Amygdala (tissue), 56 donors: ENCODE measurements around the gene WFDC2.
"Not testable (repeated sequence)": the region's sequence is repeated elsewhere in the genome, so short reads cannot be mapped to it uniquely, and the experiment has no call there.

Experiments
- DNase-seq, 56 donors: peaks; one replicate each; lab custom pipeline; 2025; lab: John Stamatoyannopoulos, UW

The WFDC2 gene

GRCh38 chr20:45450097-45450818 is 19.3 kb upstream of the WFDC2 start:
- DNase-seq, result peak in 1 of 56 donors; percentile 18

- no peak for DNase-seq
These were observed 17.3 kb upstream of the WFDC2 start for GRCh38 chr20:45452238-45452637.

GRCh38 chr20:45452772-45453691 is 16.5 kb upstream of the WFDC2 start:
- peak in 1 of 56 donors; percentile 12 for DNase-seq

GRCh38 chr20:45456632-45457031 is 12.9 kb upstream of the WFDC2 start:
- no peak for DNase-seq

DNA sequence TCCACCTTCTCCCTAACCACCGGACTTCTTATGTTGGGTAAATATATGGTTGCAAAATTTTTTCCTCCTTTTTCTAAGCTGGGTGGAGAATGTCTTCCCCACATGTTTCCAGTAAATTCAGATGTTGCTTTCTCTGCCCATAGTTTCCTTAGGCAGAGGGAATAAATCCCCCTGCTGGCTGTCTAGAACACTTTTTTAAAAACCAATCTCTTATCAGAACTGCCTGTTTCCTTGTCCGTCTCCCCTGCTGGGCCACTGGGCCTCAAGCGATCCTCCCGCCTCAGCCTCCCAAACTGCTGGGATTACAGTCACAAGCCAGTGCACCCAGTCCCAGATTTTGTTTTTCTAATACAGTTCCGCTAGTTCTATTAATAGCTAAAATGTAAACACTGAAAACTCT is 9.9 kb upstream of the WFDC2 start:
- no peak for DNase-seq

- no peak for DNase-seq
These were observed 8.3 kb upstream of the WFDC2 start for GRCh38 chr20:45461225-45461624.

- DNase-seq, result no peak
These were observed 6.6 kb upstream of the WFDC2 start for GRCh38 chr20:45462711-45463509.

DNA sequence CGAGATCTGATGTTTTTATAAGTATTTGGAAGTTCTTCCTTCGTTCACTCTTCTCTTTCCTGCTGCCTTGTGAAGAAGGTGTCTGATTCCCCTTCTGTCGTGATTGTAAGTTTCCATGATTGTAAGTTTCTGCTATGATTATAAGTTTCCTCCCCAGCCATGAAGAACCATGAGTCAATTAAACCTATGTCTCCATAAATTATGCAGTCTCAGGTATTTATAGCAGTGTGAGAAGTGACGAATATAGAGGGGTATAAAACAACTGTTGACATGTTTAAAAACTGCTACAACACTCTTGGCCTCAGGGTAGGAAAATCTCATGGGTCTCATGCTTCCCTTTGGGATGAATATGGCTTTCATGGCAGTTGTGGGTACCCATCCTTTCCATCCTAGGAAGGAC is 5.8 kb upstream of the WFDC2 start:
- no peak for DNase-seq

DNA sequence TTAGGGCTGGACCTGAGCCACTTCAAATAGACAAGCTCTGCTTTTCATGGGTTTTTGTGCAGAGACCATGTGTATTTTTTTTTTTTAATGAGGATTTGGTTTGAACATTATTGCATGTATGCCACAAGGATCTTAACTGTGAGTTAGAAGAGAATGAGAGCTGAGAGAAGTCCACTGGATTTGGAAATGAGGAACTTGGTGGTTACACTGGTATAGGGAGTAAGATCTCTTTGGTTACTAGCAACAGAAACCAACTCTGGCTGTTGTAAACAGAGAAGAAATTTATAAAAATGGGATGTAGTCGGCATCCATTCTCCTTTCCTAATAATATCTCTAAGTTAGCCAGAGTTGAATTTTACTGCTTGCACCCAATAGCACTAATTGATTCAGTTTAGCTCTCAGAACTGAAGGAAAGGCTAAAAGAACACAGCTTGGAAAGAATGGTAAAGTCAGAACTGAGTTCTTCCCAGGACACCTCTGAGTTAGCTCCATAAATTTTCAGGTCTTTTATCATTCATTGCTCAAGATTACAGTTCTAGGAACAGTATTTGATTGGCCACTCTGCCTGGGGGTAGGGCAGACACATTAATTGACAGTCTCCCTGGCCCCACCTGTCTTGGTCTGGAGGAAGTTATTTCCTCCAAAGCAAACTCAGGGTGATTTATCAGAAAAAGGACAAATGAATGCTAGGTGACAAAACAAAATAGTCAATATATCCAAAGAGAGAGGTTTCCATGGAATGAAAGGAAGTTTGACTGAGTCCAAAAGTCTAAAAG is 3.9 kb upstream of the WFDC2 start:
- DNase-seq, result no peak

DNA sequence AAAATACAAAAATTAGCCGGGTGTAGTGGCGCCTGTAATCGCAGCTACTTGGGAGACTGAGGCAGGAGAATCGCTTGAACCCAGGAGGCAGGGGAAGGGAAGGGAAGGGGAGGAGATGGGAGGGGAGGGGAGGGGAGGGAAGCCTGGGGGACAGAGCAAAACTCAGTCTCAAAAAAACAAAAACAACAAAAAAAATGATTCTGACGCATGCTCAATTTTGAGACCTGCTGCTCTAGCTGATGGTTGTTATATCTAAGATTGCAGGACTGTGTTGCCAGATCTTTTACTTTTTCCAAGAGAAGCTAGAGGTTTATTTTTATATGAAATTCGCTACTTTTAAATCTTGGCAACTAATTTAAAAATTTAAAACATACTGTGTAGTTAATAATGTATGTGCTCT is 2.4 kb upstream of the WFDC2 start:
- DNase-seq, result no peak

- peak in 31 of 56 donors; percentile 4 to 62 (median 24) for DNase-seq
These were observed 1.7 kb upstream of the WFDC2 start for GRCh38 chr20:45467861-45468260.

DNA sequence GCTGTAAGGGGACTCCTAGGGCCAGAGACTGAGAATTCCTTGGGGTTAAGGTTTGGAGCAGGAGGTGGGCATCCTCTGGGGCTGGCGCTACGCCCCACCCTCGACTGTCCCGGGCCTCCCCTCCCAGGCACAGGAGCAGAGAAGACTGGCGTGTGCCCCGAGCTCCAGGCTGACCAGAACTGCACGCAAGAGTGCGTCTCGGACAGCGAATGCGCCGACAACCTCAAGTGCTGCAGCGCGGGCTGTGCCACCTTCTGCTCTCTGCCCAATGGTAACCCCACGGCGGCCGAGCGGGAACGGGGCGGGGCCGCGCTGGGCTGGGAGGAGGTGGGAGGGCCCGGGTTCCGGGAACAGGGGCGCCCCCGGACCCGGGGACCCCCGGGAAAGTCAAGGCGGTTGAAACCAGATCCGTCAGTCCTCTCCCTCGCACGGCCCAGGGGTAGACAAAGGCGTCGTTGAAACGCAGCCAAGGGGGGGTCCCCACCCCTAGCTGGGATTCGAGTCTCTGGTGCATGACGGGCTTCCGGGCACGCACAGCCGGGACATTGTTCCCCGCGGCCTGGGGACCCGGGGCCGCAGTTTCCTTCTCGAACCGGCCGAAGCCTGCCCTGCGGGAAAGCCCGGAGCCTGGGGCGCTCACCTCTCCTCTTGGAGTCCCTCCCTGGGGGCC is 844 bp downstream of the WFDC2 start:
- DNase-seq, result peak in 29 of 56 donors; percentile 5 to 76 (median 33)

- DNase-seq, result peak in 2 of 56 donors; percentile 19 to 34
These were observed 1.4 kb downstream of the WFDC2 start for GRCh38 chr20:45470937-45471336.

- DNase-seq, result not testable (repeated sequence)
These were observed 2.7 kb downstream of the WFDC2 start for GRCh38 chr20:45472286-45472685.

DNA sequence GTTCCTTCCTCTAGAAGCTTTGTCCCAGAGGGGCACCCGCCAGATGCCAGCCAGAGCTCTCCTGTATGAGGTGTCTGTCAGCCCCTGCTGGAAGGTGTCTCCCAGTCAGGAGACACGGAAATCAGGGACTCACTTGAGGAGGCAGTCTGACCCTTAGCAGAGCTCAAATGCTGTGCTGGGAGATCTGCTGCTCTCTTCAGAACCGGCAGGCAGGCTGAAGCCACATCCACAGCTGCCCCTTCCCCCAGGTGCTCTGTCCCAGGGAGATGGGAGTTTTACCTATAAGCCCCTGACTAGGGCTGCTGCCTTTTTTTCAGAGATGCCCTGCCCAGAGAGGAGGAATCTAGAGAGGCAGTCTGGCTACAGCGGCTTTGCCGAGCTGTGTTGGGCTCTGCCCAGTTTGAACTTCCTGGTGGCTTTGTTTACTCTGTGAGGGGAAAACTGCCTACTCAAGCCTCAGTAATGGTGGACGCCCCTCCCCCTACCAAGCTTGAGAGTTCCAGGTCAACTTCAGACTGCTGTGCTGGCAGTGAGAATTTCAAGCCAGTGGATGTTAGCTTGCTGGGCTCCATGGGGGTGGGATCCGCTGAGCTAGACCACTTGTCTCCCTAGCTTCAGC is 8.1 kb downstream of the WFDC2 start:
- not testable (repeated sequence) for DNase-seq

DNA sequence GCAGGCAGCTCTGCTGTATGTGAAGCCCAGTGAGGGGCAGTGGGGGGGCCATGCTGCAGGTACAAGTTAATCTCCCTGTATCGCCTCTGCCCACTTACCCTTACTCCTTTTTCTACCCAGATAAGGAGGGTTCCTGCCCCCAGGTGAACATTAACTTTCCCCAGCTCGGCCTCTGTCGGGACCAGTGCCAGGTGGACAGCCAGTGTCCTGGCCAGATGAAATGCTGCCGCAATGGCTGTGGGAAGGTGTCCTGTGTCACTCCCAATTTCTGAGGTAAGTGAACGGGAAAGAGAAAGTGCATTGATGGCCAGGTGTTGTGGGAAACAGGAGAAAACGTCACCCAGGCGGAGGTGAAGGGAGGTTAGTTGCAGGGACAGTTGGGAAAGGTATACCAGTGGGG is 10.3 kb downstream of the WFDC2 start:
- DNase-seq, result no peak

DNA sequence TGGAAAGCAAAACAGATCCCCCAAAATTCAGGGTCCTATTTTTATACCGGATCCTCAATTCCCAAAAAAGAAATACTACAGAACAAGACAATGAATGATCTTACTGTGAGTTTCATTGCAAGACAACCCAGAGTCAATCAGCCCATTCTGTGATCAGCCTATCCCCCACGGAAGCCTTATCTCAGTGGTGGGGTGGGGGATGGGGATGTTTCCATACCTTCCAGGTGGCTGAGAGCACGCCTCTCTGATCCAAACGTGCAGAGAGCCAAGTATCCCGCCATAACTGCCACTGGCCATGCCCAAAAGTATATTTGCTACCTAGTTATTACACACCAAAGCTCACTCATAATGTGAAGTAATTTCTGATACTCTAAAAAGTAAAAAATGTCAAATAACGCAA is 15.1 kb downstream of the WFDC2 start:
- no peak for DNase-seq

GRCh38 chr20:45485388-45485787 is 15.8 kb downstream of the WFDC2 start:
- DNase-seq, result no peak

- no peak for DNase-seq
These were observed 17.7 kb downstream of the WFDC2 start for GRCh38 chr20:45487231-45487635.
